ENCODE data around the gene DECR2. TPM values are rescaled to one million over a fixed set of nuclear protein-coding genes. Genes with fewer than 3 reads are reported as not detected.

DECR2 gene
- total and polyA plus RNA-seq, 2 of the 13 experiments (the other 11 are each of a cell fraction or from before 2014, with no cell fraction given) = 36.3 to 44.6 TPM

- TF ChIP-seq ZNF770 (CRISPR knock-in tag; IDR thresholded peaks at IDR 0.05) (peak; percentile 97), SIX1 (CRISPR knock-in tag; IDR thresholded peaks at IDR 0.05; ENCODE audit: borderline replicate concordance) (no peak), EHMT2 (IDR thresholded peaks at IDR 0.05; ENCODE audit: borderline replicate concordance, low read depth, low read length) (no peak), TIGD3 (CRISPR knock-in tag; IDR thresholded peaks at IDR 0.05; ENCODE audit: borderline replicate concordance) (no peak), USF2 (IDR thresholded peaks at IDR 0.05; ENCODE audit: low read depth, low read length) (no peak), USF2 (CRISPR knock-in tag; IDR thresholded peaks at IDR 0.05; ENCODE audit: borderline replicate concordance) (no peak; the same call in 1 of the 2 replicates), KMT2B (CRISPR knock-in tag; IDR thresholded peaks at IDR 0.05) (no peak), REXO4 (CRISPR knock-in tag; IDR thresholded peaks at IDR 0.05; ENCODE audit: borderline replicate concordance) (no peak), ZBTB26 (CRISPR knock-in tag; IDR thresholded peaks at IDR 0.05; ENCODE audit: borderline replicate concordance) (no peak), UBTF (CRISPR knock-in tag; IDR thresholded peaks at IDR 0.05) (no peak), ZNF230 (CRISPR knock-in tag; IDR thresholded peaks at IDR 0.05) (no peak), AGO1 (IDR thresholded peaks at IDR 0.05; ENCODE audit: low read depth, low read length, poor library complexity, severe bottlenecking) (no peak), NFYC (CRISPR knock-in tag; IDR thresholded peaks at IDR 0.05) (peak; percentile 21; the same call in 1 of the 2 replicates), ISX (CRISPR knock-in tag; conservative IDR thresholded peaks at IDR 0.05) (no peak), MYPOP (CRISPR knock-in tag; IDR thresholded peaks at IDR 0.05) (0 out of 2 replicates have a peak, but pooled peaks have one; percentile 28), HDAC2 (CRISPR knock-in tag; IDR thresholded peaks at IDR 0.05) (peak; percentile 56), TEF (CRISPR knock-in tag; IDR thresholded peaks at IDR 0.05) (no peak), ISL2 (CRISPR knock-in tag; IDR thresholded peaks at IDR 0.05) (no peak)
These were observed 5.1 kb upstream of the DECR2 start (continued) for GRCh38 chr16:396605-397004.

All from HepG2 (cell line).